SHP77 treated with DMSO at 0.1 percent for 48 hours (cell line): Measurements from ENCODE around the gene AP2A2.

Experiments used
- DNase-seq: peaks from one replicate; lab custom pipeline; 2025; lab: John Stamatoyannopoulos, UW

The AP2A2 gene

DNA sequence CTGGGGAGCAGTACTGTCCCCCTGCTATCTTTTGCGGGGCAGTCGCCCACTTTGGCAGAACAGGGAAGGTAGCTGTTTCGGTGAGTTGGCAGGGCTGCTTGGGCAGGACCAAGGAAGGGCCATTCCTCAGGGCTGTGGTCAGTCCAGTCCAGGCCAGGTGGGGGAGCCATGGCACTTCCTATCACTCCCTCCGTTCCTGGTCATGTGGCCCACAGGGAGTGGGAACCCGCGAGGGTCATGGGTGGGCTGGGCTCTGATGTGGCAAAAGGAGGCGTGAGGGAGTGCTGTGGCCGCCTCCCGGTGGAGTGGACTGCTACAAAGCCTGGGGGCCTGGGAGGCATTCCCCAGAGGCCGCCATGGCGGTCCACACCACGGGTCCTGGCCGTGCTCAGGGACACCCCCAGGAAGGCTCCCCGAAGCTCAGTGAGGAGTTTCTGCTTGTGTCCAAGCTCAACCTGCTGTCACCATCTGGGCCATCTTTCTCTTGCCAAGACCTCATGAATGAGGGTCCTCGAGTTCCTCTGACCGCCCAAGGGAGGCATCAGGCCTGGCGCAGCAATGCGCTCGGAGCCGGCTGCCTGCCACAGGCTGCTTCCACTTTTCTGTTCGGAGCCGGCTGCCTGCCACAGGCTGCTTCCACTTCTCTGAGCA is 27.0 kb upstream of the AP2A2 start:
- DNase-seq = no peak

DNA sequence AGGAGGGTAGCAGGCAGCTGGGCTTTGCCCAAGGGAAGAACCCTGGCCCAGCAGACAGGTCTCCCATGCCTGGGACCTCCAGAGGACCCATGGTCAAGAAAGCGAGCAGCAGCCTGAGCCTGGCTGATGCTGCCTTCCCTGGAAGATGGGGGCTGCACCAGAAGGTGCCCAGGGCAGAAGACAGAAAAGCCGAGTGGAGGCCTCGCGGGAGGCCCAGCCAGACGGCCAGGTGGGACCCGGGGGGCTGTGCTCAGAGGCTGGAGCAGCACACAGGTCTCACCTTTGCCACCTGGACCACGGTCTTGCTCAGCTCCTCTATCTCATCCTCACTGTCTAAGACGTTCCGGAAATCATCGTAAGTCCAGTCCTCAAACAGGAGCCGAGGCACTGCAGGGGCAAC is 25.9 kb upstream of the AP2A2 start:
- no peak for DNase-seq

DNA sequence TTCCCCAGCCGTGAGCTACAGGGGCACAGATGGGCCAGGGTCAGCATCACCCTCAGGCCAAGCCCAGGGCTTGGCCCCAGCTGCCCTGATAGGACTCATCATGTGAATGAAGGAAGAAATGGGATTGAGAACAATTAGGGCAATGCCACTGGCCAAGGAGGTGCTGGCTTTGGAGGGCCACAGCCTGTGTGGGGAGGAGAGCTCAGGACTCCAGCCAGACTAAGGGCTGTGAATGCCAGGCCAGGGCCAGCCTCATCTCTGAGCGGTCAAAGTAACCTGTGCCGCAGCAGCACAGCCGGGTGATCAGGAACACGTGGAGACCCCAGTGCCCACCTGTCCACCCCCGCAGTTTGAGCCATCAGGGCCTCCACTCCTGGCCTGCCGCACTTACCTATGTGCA is 25.1 kb upstream of the AP2A2 start:
- DNase-seq = no peak

DNA sequence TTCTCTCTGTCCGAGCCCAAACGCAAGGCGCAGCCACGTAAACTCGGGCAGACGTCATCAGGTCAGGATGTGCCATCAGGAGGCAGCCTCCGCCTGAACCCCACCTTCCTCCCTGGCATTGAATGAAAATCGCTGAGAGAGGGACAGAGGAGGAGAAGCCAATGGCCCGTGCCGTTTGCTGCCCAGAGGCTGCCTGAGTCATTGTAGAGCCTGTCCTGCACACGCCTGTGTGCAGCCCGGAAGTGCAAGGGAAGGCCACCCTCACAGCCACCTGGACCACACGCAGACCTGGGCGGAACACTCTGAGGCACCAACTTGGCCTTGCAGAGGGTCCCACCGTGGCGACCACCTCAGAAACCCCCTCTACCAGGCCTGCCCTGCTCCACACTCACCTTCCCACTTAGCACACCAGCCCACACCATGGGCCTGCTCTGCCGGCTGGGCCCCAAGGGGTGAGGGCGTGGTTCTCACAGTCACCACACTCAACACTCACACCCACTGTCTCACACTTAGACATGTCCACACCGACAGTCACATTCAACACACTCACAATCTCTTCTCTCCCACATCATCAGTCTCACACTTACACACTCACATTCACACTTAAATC is 24.1 kb upstream of the AP2A2 start:
- DNase-seq = no peak

DNA sequence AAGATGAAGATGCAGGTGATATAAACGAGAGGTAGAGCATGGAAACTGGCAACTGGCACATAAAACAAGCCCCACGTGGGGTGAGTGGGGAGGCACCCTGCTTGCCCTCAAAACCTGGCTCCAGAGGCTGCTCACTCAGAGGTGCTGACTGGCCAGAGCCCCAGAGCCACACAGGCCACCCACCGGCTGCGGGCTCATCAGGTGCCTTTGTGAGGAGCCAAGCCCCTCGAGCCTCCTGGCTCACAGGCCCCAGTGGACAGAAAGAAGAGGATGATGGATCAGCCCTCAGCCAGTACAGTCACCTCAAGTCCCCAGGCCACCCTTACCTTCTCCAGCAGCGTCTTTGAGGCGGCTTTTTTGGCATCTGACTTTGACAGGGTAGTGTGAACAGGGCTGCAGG is 21.3 kb upstream of the AP2A2 start:
- DNase-seq = no peak

DNA sequence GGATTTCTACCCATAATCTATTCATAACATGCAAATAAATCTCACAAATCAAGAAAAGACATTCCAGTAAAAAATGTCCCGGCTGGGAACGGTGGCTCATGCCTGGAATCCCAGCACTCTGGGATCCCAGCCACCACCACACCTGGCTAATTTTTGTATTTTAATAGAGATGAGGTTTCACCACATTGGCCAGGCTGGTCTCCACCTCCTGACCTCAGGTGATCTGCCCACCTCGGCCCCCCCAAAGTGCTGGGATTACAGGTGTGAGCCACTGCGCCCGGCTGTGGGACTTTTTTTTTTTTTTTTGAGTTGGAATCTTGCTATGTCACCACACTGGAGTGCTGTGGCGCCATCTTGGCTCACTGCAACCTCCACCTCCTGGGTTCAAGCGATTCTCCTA is 19.7 kb upstream of the AP2A2 start:
- no peak for DNase-seq

DNA sequence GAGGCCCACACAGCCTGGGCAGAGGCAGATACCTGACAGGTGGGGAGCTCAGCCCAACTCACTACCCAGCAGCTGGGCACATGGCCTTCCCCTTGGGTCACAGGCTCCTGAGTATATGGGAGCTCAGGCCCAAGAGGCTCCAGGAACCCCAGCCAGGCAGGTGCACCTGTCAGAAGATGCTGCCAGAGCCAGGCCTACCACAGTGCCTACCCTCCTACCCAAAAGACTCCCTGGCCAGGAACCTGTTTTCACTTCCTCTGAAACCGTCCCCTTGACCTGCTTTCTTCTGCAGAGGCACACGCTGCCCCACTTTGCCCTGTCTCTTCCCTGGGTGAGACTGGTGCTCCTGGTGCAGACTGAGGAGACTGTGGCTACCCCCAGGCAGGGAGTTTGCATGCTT is 18.0 kb upstream of the AP2A2 start:
- no peak for DNase-seq

DNA sequence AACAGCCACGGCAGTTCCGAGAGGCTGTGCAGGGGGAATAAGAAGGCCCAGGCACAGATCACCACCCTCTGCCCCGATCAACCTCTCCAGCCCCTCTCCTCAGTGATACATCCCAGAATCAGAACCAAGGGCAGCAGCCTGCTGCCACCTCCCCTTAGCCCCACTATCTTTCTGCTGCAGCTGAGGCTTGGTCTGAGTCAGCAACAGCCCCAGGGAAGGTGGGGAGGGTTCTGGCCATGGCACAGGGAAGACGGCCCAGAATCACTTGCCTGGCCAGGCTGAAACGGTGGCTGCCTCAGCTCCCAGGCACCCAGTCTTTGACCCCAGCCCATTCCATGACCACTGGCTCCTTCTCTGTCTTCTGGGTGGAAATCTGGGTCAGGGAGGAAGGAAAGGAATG is 17.4 kb upstream of the AP2A2 start:
- DNase-seq = no peak

DNA sequence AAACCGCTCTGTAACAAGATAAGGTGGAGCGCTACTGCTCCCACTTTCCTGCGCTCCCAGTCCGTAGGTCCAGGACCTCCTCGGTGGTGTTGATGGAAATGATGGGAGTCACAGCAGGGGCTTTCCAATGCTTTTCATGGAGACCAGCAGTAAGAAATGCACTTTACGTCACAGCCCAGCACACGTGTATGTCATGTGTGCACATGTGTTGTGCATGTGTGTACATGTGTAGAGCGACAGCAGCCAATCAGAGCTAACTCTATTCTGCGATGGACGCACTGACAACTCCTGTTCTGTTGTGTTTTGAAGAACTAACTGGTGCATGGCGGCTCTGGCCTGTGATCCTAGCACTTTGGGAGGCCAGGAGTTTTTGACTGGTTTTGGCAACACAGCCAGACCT is 16.3 kb upstream of the AP2A2 start:
- no peak for DNase-seq

DNA sequence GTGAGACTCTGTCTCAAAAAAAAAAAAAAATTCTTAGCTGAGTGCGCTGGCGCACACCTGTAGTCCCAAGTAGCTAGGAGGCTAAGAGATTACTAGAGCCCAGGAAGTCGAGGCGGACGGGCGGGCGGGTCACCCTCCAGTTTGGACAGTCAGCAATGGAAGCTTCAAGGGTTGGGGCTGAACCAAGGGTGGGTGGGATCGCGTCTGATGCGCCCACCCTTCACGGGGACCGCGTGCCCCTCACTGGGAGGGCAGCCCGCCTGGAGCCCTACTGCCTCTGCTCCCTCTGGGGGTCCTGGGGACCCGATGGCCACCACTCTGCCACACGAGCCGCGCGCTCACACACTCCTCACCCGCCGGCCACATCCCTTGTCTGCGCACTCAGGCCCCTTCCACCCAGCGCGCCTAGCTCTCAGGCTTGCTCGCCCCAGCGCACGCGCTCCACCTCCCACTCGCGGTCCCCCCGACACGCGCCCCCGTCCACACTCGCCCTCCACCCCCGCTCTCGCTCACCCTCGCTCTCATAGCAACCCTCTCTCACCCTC is 15.6 kb upstream of the AP2A2 start:
- DNase-seq = no peak

DNA sequence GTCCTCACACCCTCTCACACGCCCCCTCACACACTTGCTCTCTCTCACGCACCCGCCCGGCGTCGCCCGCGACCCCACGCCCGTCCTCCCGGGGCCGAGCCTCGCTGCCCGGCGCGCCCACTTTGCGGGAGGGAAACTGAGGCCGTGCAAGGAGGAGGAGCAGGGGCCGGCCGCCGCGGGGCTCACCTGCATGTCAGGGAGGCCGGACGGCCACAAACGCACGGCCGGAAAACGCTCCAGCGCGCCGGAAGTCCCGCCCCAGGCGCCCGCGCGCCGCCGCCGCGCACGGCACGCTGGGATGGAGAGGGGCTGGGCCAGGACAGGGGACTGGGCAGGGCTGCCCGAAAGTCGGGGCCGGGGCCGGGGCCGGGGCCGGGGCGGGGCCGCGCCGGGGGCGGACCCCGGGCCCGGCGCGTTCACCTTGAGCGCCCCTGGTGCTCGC is 15.1 kb upstream of the AP2A2 start, which contains the start of gene CHID1:
Gene CHID1, minus strand, starts transcription at position 222 of the 442 bp plus-strand sequence. CDS start 5,994 bp downstream, outside the sequence.
- peak; percentile 9 for DNase-seq

DNA sequence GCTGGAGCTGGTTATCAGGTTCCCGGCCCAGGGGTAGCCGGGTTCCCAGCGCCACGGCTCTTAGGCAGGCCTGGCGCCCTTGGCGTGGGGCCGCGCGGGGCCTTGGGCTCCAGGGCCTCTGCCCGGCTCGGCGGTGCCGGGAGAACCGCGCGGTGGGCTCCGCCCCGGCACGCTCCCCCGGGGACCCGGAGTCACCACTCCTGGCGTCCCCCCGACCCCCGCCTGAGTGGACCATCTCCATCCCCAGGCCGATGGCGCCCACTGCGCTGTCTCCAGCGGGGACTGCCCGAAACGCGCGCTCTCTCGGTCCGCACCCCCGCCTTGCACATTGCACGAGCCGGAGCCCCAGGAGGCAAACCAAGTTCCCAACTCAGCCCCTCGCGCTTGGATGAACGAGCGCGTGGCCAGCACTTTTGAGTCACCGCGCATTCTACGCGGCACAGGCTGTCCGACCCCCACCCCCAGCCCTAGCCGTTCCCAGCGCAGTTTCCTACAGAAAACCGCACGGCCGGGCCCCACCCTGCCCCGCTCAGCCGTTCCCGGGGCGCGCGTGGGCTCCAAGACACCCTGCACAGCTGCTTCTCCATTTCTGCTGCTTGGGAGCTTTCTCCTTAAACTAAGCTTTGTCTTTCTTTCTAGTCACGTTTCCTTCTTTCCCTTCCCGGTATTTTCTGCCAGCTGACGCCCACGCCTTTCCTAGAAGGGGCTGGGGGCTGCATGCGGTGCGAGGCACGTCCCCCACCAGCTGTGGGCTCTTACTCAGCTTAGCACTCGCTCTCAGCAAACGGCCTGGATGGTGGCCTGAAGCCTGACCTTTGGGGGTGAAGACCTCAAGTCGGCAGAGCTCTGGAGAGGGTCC is 14.4 kb upstream of the AP2A2 start:
- DNase-seq = no peak

DNA sequence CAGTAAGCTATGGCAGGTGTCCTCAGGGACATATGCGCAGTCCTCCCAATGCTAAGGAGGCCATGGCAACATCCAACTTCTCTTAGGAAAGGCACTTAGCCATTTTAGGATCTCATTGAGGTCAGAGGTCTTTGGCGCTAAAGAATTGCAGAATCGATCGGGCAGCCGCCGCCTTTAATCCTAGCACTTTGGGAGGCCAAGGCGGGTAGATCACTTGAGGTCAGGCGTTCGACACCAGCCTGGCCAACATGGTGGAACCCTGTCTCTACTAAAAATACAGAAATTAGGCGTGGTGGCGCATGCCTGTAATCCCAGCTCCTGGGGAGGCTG is 13.8 kb upstream of the AP2A2 start:
- no peak for DNase-seq

DNA sequence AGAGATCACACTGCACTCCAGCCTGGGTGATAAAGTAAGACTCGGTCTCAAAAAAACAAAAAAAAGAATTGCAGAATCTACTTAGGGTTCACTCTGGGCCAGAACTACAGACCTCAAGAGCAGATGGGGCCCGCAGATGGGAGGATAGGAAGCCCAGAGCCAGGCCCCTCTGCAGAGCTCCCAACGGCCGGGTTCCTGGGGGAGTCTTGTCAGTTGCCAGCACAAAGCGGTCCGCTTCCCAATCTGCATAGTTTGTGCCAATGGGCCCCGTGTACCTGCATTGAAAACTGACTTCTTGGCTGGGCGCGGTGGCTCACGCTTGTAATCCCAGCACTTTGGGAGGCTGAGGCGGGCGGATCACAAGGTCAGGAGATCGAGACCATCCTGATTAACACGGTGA is 13.4 kb upstream of the AP2A2 start:
- DNase-seq = no peak

DNA sequence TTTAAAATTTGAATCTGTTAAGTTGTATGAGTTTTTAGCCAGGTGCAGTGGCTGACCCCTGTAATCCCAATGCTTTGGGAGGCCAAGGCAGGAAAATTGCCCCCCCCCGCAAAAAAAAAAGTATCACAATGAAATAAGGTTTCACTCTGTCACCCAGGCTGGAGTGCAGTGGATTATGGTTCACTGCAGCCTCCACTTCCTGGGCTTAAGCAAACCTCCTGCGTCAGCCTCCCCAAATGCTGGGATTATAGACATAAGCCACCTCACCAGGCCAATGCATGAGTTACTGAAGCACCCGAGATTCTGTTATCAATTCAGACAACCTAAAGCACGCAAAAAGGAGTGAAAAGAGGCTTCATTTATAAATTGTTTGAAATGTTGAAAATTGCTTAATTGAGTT is 12.6 kb upstream of the AP2A2 start:
- no peak for DNase-seq

DNA sequence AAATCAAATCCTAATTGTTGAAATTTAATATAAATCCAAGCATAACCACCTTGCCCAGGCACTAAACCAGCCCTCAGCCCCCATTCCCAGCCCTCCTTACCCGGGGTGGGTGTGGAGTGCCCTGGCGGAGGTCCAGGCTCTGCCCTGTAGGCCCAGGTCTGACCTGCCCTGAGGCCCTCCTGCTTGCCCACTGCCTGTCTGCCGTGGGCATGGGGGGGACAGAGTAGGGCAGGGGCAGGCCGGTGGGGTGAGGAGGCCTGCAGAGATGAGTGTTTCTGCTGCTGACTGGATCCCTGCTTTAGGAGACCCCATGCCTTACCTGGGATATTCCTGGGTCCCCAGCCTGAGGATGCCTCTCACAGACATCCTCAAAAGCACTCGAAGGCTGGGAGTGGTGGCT is 11.5 kb upstream of the AP2A2 start:
- DNase-seq = no peak

DNA sequence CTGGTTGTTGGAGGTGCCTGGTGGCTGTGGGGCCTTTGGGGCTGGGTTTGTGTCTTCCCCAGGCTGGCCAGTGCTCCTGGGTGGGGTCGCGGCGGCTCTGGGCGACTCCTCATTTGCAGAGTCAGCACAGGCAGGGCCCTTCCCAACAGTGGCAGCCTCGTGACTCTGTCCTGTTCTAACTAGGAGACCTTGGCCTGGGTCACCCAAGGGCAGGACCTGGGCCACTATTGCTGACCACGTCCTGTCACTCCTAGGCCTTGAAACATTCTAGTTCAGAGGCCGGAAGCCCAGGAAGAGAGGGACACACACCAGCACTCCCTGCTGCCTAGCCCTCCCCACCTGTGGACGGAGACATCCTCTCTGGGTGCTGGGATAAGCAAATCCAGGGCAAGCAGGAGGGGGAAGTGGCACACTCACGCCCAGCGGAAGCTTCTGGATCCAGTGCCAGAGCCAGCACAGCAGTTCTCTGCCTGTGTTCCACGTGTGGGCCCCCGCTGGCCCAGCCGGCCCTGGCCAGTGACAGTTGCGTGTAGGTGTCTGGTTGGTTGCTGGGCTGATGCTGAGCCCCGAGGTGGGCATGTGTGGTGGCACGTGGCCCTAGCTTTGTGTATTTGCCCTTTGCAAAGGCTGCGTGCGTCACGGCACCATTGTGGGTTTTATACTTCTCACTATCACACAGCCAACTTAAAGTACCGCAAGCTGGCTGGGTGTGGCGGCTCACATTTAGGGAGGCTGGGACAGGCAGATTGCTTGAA is 10.7 kb upstream of the AP2A2 start:
- no peak for DNase-seq

DNA sequence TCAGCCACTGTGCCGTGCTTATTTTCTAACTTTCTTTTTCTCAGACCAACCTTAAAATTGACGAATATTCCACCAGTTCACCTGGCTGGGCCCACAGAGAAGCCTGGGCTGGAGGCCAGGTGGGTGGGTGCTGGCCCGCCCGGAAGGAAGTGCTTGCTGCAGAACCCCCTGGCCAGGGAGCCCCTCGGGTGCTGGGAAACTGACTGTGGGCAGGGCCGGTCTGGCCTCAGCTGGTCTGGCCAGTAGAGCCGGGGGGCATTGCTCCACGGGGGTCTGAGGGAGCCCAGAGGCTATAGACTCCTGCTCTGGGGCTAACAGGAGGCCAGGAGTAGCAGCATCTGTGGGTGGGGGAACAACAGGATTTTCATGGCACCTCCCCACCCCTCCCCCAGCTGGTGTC is 8.2 kb upstream of the AP2A2 start:
- no peak for DNase-seq

DNA sequence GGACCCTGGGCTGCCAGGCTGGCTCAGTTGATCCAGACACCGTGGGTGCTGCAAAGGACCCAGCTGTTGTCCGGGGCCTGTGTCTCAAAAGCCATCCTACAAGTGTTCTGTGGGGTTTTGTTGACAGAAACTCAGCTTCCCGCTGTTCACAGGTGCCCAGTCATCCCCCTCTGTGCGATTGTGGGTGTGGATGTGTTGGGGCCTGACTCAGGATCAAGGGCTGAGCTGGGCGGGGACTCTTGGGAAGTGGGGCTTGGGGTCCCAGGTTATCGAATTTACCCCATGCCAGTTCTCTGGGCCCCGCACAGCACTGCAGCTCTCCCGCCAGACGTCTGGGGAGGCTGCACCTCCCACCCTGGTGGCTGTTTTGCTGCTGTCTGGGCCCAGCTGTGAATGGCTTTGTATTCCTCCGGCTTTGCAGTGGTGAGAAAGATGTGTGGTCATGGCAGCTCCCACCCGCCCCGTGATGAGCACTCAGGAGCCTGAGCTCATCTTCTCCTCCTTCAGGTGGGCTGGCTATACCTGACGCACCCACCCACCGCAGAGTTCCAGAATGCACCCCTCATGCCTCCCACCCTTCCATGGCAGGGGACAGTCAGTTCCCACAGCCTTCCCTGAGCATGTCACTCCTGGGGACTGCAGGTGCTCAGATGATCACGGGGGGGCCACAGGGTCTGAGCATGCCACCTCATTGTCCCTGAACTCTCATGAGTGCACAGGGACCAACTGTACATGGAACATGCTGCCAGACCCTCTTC is 3.6 kb upstream of the AP2A2 start:
- DNase-seq = no peak

DNA sequence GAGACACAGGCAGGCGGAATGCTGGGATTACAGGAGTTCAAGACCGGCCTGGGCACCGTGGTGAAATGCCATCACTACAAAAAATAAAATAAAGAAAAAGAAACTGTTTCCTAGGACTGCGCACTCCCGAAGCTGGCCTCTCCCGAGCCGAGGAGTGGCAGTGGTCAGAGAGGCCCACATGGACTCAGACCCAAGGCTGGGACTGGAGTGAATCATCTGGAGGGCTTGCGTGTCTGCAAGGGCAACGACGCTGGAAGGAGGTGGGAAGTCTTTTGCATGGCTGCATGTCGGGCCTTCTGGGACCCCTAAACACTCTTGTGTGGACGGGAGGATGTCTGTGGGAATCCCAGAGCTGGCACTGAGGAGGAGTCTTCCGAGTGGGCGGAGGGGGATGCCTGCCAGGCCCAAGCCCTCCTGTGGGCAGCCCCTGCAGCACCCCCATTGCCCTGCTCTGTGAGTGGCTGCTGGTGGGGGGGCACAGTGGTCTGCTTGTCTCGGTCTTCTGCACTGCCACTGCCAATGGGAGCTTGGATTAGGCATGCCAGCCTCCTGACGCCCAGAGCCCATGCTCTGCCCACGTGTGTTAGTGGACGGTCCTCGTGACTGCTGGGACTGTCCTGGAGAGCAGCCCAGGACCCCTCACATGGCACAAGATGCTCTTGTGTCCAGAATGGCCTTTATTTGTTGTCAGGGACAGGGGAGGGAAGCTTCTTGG is 1.8 kb upstream of the AP2A2 start:
- DNase-seq = no peak
